Esophagus squamous epithelium (tissue), 5 donors: ENCODE data around the gene GABBR2. TPM values are rescaled to one million over a fixed set of nuclear protein-coding genes. Genes with fewer than 3 reads are reported as not detected.

ENCODE experiments used
- DNase-seq: peaks from one replicate; lab custom pipeline; 2025; lab: John Stamatoyannopoulos, UW
- H3K27ac ChIP-seq, 4 donors: fragments of 200-600 bp; sonication (generic); one replicate each; pipeline ENCODE4 v1.5.1; 2016 to 2019; ENCODE audit warnings: mild to moderate bottlenecking in 1 of 4
- H3K27me3 ChIP-seq, 4 donors: fragments of 200-600 bp; sonication (generic); 1 replicate in 3 of 4; 2 replicates in 1 of 4; pipeline versions ENCODE4 v1.5.1 to v1.6.0; 2017 to 2021; ENCODE audit warnings: antibody characterized with exemption in 1 of 4
- H3K36me3 ChIP-seq, 3 donors: fragments of 200-600 bp; sonication (generic); one replicate each; pipeline ENCODE4 v1.5.1; 2016 to 2019
- H3K4me1 ChIP-seq, 3 donors: fragments of 200-600 bp; sonication (generic); one replicate each; pipeline ENCODE4 v1.5.1; 2017 to 2019
- H3K4me3 ChIP-seq, 4 donors: fragments of 200-600 bp; sonication (generic); 1 replicate in 3 of 4; 2 replicates in 1 of 4; pipeline ENCODE4 v1.5.1; 2016 to 2019; ENCODE audit warnings: mild to moderate bottlenecking in 2 of 4, moderate library complexity in 1 of 4
- H3K9me3 ChIP-seq, 3 donors: fragments of 200-600 bp; sonication (generic); one replicate each; pipeline ENCODE4 v1.5.1; 2016 to 2019
- CTCF ChIP-seq, 6 experiments: fragments of 450-650 bp in 4 of 6; fragments of 200-600 bp in 2 of 6; sonication (generic) in 2 of 6; IDR thresholded peaks; one replicate each; pipeline ENCODE4 v1.5.1; 2016 to 2019; ENCODE audit warnings: antibody characterized with exemption in 6 of 6, mild to moderate bottlenecking in 4 of 6, moderate library complexity in 4 of 6
- POLR2A ChIP-seq, 4 donors: fragments of 450-650 bp; IDR thresholded peaks; one replicate each; pipeline ENCODE4 v1.6.1; 2017; ENCODE audit warnings: antibody characterized with exemption in 4 of 4, mild to moderate bottlenecking in 4 of 4, moderate library complexity in 3 of 4
- WGBS, 2 donors: methylation state at CpG; one replicate each; pipeline ENCODE4 v1.1.5; 2018; 5-methylcytosine and 5-hydroxymethylcytosine counted together
- intact Hi-C: fragments of 100-400 bp; cut with DNase I; formaldehyde crosslinking; loops from one replicate; pipeline ENCODE4 v1.15.0; 2022
- total RNA-seq, 4 donors: library from RNA; depleted of rRNA; stranded (reverse); fragments of >200 nt; gene quantifications; one replicate each; pipeline ENCODE4 v1.1.0, GENCODE V29; 2016
- donor health status: DM: yes; HTN: yes; CAD: no.

Gene GABBR2
- total RNA-seq, 4 donors from 2014 or later, result not detected

- Histone ChIP-seq H3K27me3 (peaks cover 0 to 10% (median 0%) of the 10 kb centered on the region in 4 donors), H3K9me3 (no peaks in the 10 kb centered on the region), H3K36me3 (no peaks in the 10 kb centered on the region), H3K27ac (no peak overlapping the region), H3K4me1 (no peaks in the 10 kb centered on the region), H3K4me3 (no peak overlapping the region)
- 74 to 75% methylated on average over 7 to 9 of the region's 9 CpGs for WGBS, 2 donors
- intact Hi-C loops, result no loop called here
- no peak for DNase-seq
- TF ChIP-seq CTCF (IDR thresholded peaks at IDR 0.05), result no peak
- no peak for TF ChIP-seq POLR2A (IDR thresholded peaks at IDR 0.05)
These were observed 138.7 kb downstream of the GABBR2 start for GRCh38 chr9:98570055-98570454.

- TF ChIP-seq POLR2A (IDR thresholded peaks at IDR 0.05), result no peak
- no peak for TF ChIP-seq CTCF (IDR thresholded peaks at IDR 0.05)
- 84 to 90% methylated on average over 4 of the region's 4 CpGs for WGBS, 2 donors
- DNase-seq, result no peak
- intact Hi-C loops, result no loop called here
- H3K4me3 ChIP-seq, result no peak overlapping the region
- H3K9me3 ChIP-seq, result no peaks in the 10 kb centered on the region
- no peaks in the 10 kb centered on the region for H3K36me3 ChIP-seq
- H3K4me1 ChIP-seq, result no peaks in the 10 kb centered on the region
- peaks cover 0 to 10% (median 0%) of the 10 kb centered on the region in 4 donors for H3K27me3 ChIP-seq
- no peak overlapping the region for H3K27ac ChIP-seq
These were observed 139.2 kb downstream of the GABBR2 start for GRCh38 chr9:98569491-98569890.

- no peak for TF ChIP-seq CTCF (IDR thresholded peaks at IDR 0.05)
- no peak for TF ChIP-seq POLR2A (IDR thresholded peaks at IDR 0.05)
- no peak for DNase-seq
- 49 to 50% methylated on average over 5 to 6 of the region's 6 CpGs for WGBS, 2 donors
These were observed 139.7 kb downstream of the GABBR2 start for GRCh38 chr9:98568909-98569469.

GRCh38 chr9:98568234-98568908 is 140.4 kb downstream of the GABBR2 start:
- peaks cover 0 to 8% (median 0%) of the 10 kb centered on the region in 4 donors for H3K27me3 ChIP-seq
- intact Hi-C loops, result no loop called here
- no peaks in the 10 kb centered on the region for H3K4me1 ChIP-seq
- H3K4me3 ChIP-seq, result no peak overlapping the region
- WGBS, 2 donors, result 59 to 68% methylated on average over 2 to 4 of the region's 4 CpGs
- no peaks in the 10 kb centered on the region for H3K9me3 ChIP-seq
- no peaks in the 10 kb centered on the region for H3K36me3 ChIP-seq
- DNase-seq, result no peak
- TF ChIP-seq POLR2A (IDR thresholded peaks at IDR 0.05) (no peak), CTCF (IDR thresholded peaks at IDR 0.05) (no peak)
- H3K27ac ChIP-seq, result no peak overlapping the region

More at GRCh38 chr9:98568909-98569469, 139.7 kb downstream of the GABBR2 start:
- peaks cover 0 to 8% (median 0%) of the 10 kb centered on the region in 4 donors for H3K27me3 ChIP-seq
- H3K4me3 ChIP-seq, result no peak overlapping the region
- no peaks in the 10 kb centered on the region for H3K4me1 ChIP-seq
- intact Hi-C loops, result no loop called here
- H3K9me3 ChIP-seq, result no peaks in the 10 kb centered on the region
- no peak overlapping the region for H3K27ac ChIP-seq
- no peaks in the 10 kb centered on the region for H3K36me3 ChIP-seq

- Histone ChIP-seq H3K4me1 (no peaks in the 10 kb centered on the region), H3K4me3 (no peak overlapping the region), H3K27ac (no peak overlapping the region), H3K9me3 (no peaks in the 10 kb centered on the region), H3K27me3 (peaks cover 0 to 8% (median 0%) of the 10 kb centered on the region in 4 donors), H3K36me3 (no peaks in the 10 kb centered on the region)
- intact Hi-C loops, result no loop called here
- no peak for DNase-seq
- TF ChIP-seq POLR2A (IDR thresholded peaks at IDR 0.05) (no peak), CTCF (IDR thresholded peaks at IDR 0.05) (no peak)
- 87 to 91% methylated on average over 4 to 10 of the region's 10 CpGs for WGBS, 2 donors
These were observed 141.0 kb downstream of the GABBR2 start for GRCh38 chr9:98567540-98568233.
